ENCODE results near the gene DLG2.

GRCh38 chr11:83933008-83933407 lies 1694.1 kb downstream of the DLG2 start:
- no peak for TF ChIP-seq CTCF (IDR thresholded peaks at IDR 0.05)
- TF ChIP-seq PREB (CRISPR knock-in tag; IDR thresholded peaks at IDR 0.05; ENCODE audit: borderline replicate concordance): no peak
- no peak for TF ChIP-seq MXD4 (CRISPR knock-in tag; IDR thresholded peaks at IDR 0.05; ENCODE audit: borderline replicate concordance)
- no peak for TF ChIP-seq ZNF317 (CRISPR knock-in tag; IDR thresholded peaks at IDR 0.05; ENCODE audit: borderline replicate concordance, low read depth)
- no peak for TF ChIP-seq TEAD4 (CRISPR knock-in tag; IDR thresholded peaks at IDR 0.05)
- no peak for TF ChIP-seq RELA (CRISPR knock-in tag; IDR thresholded peaks at IDR 0.05; ENCODE audit: borderline replicate concordance)
- TF ChIP-seq ZNF232 (CRISPR knock-in tag; IDR thresholded peaks at IDR 0.05): no peak
- TF ChIP-seq IRF1 (CRISPR knock-in tag; IDR thresholded peaks at IDR 0.05): no peak
- no peak for TF ChIP-seq CREM (CRISPR knock-in tag; IDR thresholded peaks at IDR 0.05)
- TF ChIP-seq ZBTB43 (CRISPR knock-in tag; IDR thresholded peaks at IDR 0.05): no peak
- TF ChIP-seq JUN (CRISPR knock-in tag; IDR thresholded peaks at IDR 0.05): no peak

All from WTC11 (cell line).